Activated T-helper 1 cell treated with Interleukin-2 at 50 U/mL for 16 hours (primary cell): Measurements from ENCODE around the gene TMPRSS13.
"Not testable (repeated sequence)": the region's sequence is repeated elsewhere in the genome, so short reads cannot be mapped to it uniquely, and the experiment has no call there.

Experiments
- DNase-seq: peaks from one replicate; pipeline ENCODE4 v3.0.0-alpha.2; 2020; ENCODE audit warnings: low read depth

Gene TMPRSS13

DNA sequence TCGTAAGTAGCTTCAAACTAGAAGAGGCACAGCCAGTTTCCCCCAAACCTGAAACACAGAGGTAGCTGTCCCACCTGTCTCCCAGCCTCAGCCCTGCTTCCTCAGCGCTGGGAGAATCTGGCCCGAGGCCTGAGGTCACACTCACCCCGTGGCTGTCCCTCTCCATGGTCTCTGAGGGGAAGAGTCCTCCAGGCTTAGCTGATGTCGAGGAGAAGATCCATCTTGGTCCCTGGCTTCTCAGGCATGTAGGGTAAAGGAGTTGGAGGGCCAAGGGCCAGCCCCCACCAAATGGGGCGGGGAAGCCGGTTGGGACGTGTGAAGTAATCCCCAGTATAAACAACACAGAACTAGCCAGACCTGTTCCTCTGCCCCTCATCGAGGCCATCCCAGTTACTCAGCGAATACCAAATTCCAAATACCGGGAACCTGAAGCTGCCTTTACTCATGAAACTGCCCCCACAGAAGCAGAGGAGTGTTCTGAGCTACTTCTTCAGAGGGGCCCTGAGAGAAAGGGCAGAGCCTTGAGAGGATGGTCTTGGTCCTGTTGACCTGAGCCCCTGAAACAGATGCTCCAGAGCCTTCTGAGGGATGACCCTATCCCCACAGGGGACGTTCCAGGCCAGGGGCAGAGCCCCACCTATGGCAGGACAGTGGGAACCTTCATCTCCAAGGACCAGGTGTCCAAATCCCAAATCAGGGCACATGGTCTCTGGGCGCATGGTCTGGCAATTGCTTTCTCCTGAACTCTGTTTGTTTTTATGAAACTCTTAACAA, at the start of gene TMPRSS13:
TSS of gene TMPRSS13 (minus strand) at position 261 of the 774 bp plus-strand sequence. CDS start at position 166, 95 bp downstream.
- no peak for DNase-seq

DNA sequence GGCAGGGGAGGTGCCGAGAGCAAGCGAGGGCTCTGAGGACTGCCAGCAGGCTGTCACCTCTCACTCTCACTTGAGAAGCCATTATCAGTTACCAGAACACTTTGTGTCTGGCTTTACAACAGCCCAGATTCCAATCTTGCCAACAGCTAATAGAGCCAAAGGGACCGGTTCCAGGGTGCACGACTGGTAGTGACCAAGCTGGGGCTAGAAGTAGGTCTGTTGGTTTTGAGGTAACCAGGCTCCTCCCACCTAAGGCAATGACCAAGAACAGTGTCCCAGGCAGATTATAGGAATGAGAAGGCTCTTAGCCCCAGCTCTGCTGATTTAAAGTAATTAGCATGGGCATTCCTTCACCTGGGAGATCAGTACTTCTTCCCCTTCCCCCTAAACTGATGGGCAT, 49.8 kb upstream of the TMPRSS13 start:
- DNase-seq: no peak

DNA sequence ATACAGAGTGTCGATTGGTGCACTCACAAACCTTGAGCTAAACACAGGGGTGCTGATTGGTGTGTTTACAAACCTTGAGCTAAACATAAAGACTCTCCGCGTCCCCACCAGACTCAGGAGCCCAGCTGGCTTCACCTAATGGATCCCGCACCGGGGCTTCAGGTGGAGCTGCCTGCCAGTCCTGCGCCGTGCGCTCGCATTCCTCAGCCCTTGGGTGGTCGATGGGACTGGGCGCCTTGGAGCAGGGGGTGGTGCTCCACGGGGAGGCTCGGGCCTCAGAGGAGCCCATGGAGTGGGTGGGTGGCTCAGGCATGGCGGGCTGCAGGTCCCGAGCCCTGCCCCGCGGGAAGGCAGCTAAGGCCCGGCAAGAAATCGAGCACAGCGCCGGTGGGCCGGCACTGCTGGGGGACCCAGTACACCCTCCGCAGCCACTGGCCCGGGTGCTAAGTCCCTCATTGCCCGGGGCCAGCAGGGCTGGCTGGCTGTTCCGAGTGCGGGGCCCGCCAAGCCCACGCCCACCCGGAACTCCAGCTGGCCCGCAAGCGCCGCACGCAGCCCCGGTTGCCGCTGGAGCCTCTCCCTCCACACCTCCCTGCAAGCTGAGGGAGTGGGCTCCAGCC, 49.2 kb upstream of the TMPRSS13 start:
- not testable (repeated sequence) for DNase-seq

DNA sequence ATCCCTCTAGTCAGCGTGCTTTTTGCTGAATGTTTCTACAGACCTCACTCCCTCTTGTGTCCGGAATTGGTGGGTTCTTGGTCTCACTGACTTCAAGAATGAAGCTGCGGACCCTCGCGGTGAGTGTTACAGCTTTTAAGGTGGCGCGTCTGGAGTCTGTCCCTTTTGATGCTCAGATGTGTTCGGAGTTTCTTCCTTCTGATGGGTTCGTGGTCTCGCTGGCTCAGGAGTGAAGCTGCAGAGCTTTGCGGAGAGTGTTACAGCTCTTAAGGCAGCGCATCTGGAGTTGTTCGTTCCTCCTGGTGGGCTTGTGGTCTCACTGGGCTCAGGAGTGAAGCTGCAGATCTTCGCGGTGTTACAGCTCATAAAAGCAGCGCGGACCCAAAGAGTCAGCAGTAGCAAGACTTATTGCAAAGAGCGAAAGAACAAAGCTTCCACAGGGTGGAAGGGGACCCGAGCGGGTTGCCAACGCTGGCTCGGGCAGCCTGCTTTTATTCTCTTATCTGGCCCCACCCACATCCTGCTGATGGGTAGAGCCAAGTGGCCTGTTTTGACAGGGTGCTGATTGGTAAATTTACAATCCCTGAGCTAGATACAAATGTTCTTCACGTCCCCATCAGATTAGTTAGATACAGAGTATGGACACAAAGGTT, 48.5 kb upstream of the TMPRSS13 start:
- DNase-seq: not testable (repeated sequence)

DNA sequence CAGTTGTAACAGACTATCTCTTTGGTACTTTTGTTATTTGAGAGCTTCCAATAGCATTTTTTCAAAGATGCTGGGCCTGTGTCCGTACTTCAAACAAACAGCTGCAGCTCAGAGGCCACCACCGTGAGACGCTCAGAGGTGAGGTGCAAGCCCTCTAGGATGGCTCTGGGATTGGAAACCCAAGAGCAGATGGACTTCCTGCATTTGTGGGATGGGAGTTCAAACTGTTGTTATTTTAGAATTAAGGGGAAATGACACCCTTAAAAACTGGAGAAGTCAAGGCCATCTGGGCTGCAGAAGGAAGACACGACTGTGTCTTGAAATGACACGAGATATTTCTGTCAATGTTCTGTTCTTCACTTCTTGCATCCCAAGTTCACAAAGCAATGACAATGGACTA, 47.8 kb upstream of the TMPRSS13 start:
- no peak for DNase-seq

DNA sequence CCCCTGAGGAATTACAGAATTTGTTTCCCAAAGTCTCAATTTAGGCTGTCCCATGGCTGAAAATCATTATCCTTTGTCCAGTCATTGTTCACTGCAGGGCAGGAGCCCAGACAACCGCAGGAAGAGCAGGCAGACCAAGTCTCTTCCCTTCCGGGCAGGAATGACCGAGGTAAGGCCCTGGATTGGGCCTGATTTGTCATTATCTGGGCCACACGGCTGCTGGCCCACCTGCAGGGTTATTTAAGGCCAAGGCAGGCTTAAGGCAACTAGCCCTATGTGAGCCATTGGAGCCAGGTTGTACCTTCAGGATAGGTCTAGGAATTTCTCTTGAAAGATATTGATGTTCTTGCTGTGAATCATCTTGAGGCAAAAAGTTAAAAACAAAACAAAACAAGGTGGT, 47.2 kb upstream of the TMPRSS13 start:
- DNase-seq: no peak

DNA sequence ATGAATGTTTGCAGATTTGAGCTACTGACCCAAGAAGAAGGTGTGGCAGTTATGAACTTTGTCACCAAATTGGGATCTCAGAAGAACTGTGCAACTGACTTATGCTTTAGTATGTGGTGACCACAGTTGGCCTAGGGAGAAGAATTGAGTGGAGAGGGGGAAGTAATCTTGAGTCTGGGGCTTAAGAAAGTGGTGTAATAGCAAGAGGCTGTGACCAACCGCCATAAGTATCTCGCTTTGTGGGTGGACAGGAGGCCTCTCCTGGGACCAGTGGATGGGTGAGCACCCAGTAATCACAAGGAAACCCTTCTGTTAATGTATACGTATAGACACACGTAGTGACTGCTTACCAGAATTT, 44.3 kb upstream of the TMPRSS13 start:
- DNase-seq: no peak

DNA sequence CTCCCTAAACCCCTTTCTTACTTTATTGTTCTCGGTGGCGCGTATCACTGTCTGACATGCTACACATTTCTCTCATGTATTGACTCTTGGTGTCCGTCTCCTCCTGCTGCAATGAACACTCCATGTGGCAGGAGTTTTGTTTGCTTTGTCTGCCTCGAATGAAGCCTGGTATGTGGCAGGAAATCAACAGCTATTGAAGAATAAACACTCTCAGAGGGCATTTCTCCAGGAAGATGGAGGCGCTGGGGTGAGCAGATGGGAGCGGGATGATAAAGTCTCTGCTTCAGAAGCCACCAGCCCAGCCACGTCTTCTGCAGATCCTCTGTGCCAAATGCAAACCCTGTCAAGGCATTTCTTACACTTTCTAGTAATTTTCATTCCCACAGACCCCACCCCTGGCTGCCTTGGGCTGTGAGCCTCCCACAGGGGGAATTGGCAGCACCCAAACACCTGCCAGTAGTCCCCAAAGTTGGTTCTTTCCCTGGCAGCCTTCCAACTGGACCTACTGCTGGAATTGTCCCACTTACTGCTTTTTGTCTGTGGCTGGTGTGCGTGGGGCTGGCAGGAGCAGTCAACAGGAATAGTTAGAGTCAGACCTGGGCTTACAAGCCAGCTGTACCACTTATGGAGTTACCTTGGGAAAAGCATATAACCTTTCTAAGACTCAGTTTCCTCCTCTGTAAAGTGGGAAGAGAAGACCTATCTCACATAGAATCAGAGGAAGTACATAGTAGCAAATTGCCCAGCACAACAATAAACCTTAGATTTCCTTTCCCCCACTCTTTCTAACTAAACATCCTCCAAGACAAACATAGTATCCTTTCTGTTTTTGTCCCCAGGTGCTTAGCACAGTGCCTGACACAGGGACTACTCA, 43.7 kb upstream of the TMPRSS13 start:
- DNase-seq: no peak

DNA sequence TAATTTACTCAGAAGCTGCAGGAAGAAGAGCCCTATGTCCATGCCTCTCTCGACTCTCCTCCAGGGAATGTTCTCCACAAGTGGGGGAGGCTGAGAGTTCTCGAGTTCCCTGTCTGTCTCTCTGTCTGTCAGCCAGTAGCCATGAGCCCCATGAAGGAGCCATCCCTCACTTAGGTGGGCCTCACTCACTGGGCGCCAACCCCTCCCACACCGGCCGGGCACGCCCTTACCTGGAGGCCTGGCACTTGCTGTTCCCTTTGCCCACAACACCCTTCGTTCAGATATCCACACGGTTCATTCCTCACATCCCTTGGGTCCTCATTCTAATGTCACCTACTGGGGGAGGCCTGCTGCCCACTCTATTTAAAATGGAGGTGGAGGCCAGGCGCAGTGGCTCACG, 42.8 kb upstream of the TMPRSS13 start:
- no peak for DNase-seq

DNA sequence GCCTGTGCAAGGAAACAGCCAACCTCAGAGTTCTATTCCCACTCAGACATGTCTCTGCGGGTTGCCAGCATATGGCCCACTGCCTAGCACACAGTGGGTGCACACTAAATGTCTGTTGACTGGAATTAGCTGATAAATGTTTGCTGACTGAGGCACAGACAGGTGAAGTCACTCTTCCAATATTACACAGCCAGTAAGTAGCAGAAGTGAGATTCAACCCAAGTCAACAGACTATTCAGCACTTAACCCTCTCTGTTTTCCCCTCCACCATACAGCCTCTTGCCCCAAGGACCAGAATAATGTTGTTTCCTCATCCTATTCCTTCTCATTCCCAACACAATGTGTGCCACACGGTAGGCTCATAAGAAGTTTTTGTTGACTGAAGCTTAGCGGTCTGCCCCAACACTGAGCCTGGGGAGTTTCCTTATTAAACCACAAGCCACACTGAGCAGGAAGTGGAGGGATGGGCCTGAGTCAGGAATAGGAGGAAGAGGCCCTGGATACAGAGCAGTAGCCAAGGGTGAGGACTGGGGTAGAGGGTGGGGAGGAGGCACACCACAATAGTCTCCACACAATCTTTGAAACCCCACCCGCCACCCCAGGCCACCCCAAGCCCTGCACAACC, 41.3 kb upstream of the TMPRSS13 start:
- DNase-seq: no peak

DNA sequence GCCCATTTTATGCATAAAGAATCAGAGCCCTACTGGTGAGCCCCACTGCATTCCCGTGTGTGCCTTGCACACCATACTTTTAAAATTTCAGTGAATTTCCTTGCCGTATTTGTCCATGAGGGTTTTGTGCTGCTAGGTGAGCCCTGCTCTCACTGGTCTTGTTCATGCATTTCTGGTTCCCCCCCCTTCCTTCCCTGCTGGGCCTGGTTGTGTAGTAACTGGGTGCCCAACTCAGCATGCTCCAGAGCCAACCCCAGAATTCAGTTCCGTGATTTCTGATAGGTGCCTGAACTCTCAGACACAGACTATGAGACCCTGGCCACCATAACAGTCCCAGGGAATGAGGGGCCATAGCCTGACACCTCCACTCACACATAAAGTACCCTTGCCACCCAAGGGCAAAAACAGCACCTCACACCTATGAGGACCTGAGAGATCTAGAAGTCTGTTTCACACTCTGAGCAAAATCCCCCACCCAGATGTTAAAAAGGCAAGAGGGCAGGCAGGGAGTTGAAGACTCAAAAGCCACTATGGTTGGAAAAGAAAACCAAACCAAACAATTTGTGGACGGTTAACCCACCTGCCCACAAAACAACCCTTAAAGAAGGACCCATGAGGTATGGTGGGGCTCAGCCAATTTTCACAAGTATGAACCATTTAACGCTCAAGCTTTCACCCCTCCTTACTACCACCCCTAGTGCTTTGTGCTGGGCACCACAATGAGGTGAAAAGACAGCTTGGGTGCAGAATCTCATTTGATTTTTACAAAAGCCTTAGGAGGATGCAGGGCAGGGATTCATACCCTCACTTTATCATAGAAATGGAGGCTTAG, 40.2 kb upstream of the TMPRSS13 start:
- DNase-seq: no peak

DNA sequence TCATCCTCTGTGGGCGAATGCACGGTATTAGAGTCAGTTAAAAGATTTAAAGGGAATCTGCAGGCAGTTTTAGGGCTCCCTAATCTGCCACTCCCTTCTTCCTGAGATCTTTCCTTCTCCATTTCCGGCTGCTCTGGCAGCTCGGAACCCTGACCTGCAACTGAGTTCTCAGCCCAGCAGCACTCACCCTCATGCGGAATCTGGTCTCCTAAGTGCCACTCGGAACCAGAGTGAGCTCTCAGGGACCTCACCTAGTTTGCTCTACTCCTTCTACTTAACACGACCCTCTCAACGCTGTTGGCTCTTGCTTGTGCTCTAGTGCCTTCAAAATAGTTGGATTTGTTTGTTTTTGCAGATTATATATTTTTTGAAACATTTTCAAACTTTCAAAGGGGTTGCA, 37.7 kb upstream of the TMPRSS13 start:
- no peak for DNase-seq

DNA sequence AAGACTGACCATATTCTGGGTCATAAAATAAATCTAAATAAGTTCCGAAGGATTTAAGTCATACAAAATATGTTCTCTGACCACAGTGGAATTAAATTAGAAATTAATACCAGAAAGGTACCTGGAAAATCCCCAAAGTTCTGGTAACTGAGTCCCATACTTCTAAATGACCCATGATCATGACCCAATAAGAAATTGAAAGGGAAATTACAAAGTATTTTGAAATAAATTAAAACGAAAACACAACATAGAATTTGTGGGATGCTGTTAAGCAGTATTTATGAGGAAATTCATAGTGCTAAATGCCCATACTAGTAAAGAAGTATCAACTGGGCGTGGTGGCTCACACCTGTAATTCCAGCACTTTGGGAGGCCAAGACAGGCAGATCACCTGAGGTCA, 33.6 kb upstream of the TMPRSS13 start:
- DNase-seq: no peak

DNA sequence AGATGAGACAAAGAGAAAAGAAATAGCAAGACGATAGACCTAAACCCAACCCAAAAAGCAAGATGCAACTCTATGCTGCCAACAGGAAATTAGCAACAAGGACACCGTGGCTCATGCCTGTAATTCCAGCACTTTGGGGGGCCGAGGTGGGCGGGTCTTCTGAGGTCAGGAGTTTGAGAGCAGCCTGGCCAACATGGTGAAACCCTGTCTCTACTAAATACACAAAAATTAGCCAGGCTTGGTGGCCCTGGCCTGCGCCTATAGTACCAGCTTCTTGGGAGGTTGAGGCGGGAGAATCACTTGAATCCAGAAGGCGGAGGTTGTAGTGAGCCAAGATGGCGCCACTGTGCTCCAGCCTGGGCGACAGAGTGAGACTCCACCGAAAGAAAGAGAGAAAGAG, 32.7 kb upstream of the TMPRSS13 start:
- DNase-seq: no peak

DNA sequence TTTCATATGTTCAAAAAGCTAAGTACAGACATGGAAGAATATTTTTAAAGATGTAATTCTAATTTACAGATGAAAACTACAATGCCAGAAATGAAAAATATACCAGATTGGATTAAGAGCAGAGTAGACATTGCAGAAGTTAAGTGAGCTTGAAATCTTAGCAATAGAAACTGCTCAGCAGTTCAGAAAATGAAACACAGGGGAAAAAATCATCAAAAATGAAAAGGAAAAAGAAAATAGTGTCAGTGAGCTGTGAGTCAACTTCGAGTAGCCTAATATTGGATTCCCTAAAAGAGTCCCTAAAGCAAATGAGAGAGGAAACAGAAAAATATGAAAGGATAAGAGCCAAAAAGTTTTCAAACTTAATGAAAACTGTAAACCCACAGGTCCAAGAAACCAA, 31.2 kb upstream of the TMPRSS13 start:
- DNase-seq: no peak

DNA sequence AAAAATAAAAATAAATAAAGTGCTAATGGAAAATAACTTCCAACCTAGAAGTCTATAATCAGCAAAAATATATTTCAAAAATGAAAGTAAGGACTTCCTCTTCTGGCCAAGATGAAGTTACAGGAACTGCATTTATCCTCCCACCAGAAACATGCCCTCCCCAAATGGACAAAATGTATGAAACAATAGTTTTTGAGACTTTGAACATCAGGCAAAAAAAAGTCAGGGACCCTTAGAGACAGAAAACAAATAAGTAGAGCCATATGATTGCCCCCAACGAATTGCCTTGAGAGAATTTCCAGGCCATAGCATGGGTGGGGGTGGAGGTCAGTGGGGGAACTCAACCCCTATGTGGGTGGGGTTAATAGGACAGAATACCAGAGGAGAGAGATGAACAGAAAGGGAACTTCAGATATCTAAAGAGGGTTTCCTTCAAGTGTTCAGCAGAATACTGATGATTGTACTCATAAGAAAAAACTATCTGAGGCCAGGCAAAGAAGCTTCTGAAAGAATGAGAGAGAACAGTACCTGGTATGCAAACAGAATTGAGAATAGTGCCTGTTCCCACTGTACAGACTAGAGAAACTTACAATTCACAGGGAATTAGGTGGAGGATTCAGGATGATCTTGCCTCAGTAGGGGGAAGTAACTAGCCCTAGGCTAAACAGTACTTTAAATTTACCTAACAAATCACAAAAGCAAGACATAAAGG, 30.4 kb upstream of the TMPRSS13 start:
- no peak for DNase-seq

DNA sequence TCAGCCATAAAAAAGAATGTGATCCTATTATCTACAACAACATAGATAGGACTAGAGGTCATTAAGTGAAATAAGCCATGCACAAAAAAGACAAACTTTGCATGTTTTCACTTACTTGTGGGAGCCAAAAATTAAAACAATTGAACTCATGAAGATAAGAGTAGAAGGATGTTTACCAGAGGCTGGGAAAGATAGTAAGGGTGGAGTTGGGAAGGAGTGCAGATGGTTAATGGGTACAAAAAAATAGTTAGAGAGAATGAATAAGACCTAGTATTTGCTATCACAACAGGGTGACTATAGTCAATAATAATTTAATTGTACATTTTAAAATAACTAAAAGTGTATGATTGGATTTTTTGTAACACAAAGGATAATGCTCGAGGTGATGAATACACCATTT, 29.7 kb upstream of the TMPRSS13 start:
- DNase-seq: no peak

DNA sequence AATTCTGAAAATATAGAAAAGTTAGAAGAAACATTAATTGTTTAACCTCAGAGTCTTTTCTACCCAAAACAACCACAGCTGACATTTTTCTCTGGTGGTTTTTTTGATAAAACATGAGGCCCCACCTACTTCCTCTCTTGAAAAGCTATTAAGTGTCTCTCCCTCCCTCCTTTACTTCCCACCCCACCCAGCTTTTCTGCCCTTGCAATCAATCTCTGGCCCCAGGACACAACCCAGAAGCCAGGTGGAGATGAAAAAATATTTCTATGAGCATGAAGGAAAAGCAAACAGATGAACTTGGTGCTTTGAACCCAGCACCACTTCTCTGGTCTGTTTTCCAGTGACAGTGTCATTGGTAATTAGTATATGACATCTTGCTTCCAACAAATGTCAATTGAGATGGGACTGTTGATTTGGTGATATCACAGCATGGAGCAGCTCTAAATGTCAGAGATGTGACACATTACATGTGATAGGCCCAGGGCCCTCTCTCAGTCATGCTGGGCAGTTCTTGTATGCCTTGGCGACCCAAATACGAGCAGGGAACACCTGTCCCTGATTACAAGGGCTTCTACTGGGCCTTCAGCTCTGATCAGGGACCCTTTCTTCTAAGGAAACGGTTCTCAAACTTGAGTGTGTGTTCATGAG, 23.9 kb upstream of the TMPRSS13 start:
- no peak for DNase-seq

DNA sequence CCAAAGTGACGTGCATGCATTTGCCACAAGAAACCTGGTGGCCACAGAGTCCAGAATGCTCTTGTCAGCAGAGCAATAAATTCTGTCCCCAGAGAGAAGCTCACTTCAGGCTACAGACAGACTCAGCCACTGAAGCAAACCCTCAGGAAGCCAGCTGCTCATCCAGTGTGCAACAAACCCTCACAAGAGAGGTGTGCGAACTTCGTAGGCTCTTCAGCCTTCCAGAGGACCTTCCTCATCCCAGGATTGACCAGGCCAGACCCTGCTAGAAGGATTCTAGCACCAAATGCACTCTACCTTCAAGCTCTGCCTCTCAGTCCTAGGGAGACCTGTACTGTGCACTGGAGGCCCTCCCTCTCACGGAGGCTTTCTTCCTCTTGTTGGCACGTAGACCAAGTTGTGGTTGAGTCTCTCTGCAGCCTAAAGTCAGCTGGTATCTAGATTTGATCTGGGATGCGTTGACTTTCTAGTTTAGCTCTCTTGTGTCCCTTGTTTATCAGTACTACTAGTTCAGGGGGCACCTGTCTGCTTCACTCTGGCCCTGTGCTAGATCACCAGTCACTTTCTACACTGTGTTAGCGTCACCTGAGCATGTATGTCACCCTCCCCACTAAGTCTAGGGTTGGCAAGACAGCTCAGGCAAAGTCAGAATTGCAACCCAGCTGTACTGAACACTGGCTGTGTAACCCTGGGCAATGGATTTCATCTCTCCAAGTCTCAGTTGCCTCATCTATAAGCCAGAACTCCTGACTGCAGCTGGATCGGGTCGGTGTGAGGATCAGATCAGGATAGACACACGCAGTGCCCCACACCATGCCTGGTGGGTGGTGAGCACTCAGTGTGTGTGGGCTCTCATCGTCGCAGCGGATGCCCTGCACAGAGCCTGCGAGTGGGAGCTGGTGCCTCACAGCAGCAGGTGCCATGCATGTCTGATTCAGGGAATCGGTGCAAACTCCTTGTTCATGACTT, 22.1 kb upstream of the TMPRSS13 start:
- peak; percentile 18 for DNase-seq
